Right atrium auricular region (tissue), 2 donors: ENCODE measurements around the gene OLFML1. TPM values are rescaled to one million over a fixed set of nuclear protein-coding genes. Genes with fewer than 3 reads are reported as not detected.
A peak's percentile ranks its signal among the peaks of the same experiment; 100 is the strongest.

Experiments used
- DNase-seq: peaks from one replicate; pipeline ENCODE4 v3.0.0-alpha.2; 2019; ENCODE audit warnings: low spot score
- H3K27ac ChIP-seq, 2 donors: fragments of 200-600 bp; sonication (generic); 1 replicate in 1 of 2; 2 replicates in 1 of 2; pipeline ENCODE4 v1.5.1; 2016 to 2019
- H3K27me3 ChIP-seq, 2 donors: fragments of 200-600 bp; sonication (generic); one replicate each; pipeline versions ENCODE4 v1.5.1 to v1.6.0; 2017 to 2019
- H3K36me3 ChIP-seq: fragments of 200-600 bp; sonication (generic); one replicate; pipeline ENCODE4 v1.5.1; 2016
- H3K4me1 ChIP-seq, 2 donors: fragments of 200-600 bp; sonication (generic); one replicate each; pipeline versions ENCODE4 v1.5.1 to v1.6.0; 2017 to 2019
- H3K4me3 ChIP-seq, 2 donors: fragments of 200-600 bp; sonication (generic); 1 replicate in 1 of 2; 2 replicates in 1 of 2; pipeline ENCODE4 v1.5.1; 2017 to 2019; ENCODE audit warnings: mild to moderate bottlenecking in 1 of 2, moderate library complexity in 1 of 2
- H3K9me3 ChIP-seq, 2 donors: fragments of 200-600 bp; sonication (generic); one replicate each; pipeline ENCODE4 v1.5.1; 2019
- total RNA-seq, 2 donors: library from RNA; depleted of rRNA; stranded (reverse); fragments of >200 nt; gene quantifications; one replicate each; pipeline ENCODE4 v1.1.0, GENCODE V29; 2016
- TF ChIP-seq, protein P1 (sequence below), 2 donors: fragments of 200-600 bp; sonication (generic); IDR thresholded peaks; one replicate each; pipeline ENCODE4 v1.5.1; 2019; ENCODE audit warnings: antibody characterized with exemption in 2 of 2

The OLFML1 gene
- total RNA-seq = 1 to 10 TPM; 4.6 to 7.7 TPM

DNA sequence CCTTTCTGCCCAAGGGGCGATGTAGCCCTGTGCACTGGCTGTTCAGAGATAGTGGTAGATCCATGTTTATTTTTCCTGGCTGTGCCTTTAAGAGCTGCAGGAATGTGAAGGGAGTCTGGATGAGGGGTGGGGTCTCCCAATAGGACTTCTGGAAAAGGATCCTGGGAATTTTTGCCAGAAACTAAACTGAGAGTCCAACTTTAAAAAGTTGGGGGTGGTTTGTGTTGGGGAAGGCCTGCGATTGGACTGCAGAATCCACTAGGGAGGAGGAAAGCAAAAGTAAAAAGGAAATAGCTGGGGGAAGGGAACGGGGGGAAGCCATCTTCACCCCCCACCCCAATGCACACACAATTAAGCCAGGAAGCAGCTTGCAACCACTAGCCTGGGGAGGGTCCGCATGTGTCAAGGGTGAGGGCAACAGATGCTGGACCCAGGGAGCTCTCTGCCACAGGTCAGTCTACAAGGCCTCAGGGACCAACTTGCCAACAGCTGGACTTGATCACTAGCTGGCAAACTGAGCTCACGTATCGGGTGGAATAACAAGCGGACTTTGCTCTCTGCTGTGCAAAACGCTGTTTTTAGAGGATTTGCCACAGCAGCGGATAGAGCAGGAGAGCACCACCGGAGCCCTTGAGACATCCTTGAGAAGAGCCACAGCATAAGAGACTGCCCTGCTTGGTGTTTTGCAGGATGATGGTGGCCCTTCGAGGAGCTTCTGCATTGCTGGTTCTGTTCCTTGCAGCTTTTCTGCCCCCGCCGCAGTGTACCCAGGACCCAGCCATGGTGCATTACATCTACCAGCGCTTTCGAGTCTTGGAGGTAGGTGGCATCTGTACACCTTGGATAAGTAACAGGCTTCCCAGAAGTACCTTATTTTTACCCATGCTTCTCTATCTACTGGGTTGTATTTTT, at the start of gene OLFML1:
OLFML1 (plus strand) TSS at position 321 of the 912 bp plus-strand sequence; CDS start at position 691, 370 bp downstream.
- Histone ChIP-seq H3K27me3 (no peaks in the 10 kb centered on the region), H3K27ac (peak within 1 kb of the TSS; percentile 32 to 61), H3K36me3 (no peaks in the 10 kb centered on the region), H3K9me3 (no peaks in the 10 kb centered on the region), H3K4me3 (peak within 1 kb of the TSS; percentile 29 to 47), H3K4me1 (peaks cover 0 to 6% of the 10 kb centered on the region in 2 donors)
- TF ChIP-seq, protein P1, sequence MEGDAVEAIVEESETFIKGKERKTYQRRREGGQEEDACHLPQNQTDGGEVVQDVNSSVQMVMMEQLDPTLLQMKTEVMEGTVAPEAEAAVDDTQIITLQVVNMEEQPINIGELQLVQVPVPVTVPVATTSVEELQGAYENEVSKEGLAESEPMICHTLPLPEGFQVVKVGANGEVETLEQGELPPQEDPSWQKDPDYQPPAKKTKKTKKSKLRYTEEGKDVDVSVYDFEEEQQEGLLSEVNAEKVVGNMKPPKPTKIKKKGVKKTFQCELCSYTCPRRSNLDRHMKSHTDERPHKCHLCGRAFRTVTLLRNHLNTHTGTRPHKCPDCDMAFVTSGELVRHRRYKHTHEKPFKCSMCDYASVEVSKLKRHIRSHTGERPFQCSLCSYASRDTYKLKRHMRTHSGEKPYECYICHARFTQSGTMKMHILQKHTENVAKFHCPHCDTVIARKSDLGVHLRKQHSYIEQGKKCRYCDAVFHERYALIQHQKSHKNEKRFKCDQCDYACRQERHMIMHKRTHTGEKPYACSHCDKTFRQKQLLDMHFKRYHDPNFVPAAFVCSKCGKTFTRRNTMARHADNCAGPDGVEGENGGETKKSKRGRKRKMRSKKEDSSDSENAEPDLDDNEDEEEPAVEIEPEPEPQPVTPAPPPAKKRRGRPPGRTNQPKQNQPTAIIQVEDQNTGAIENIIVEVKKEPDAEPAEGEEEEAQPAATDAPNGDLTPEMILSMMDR (IDR thresholded peaks at IDR 0.05) = no peak
- DNase-seq = no peak

DNA sequence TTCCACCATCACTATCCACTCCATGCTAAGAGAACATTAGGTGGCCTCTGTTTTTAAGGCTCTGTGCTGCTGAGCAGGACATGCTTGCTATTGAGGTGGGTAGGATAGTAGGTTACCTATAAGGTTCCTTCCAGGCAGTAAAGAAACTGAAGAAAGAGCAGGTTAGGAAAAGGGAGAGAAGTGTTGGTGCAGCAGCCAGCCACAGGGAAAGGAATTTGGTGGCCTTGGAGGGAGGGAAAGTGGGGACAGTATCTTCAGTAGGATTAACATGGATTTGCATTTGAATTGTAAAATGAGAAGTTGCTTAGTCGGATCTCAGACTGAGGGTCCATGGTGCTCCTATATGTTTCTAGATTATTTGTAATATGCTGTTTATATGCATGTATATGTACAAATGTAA, 49.2 kb upstream of the OLFML1 start:
- H3K27ac ChIP-seq = no peak overlapping the region
- TF ChIP-seq, protein P1 (IDR thresholded peaks at IDR 0.05) = no peak
- H3K9me3 ChIP-seq = no peaks in the 10 kb centered on the region
- no peak for DNase-seq
- H3K4me1 ChIP-seq = no peaks in the 10 kb centered on the region
- no peaks in the 10 kb centered on the region for H3K36me3 ChIP-seq
- H3K27me3 ChIP-seq = no peaks in the 10 kb centered on the region
- H3K4me3 ChIP-seq = no peak overlapping the region

DNA sequence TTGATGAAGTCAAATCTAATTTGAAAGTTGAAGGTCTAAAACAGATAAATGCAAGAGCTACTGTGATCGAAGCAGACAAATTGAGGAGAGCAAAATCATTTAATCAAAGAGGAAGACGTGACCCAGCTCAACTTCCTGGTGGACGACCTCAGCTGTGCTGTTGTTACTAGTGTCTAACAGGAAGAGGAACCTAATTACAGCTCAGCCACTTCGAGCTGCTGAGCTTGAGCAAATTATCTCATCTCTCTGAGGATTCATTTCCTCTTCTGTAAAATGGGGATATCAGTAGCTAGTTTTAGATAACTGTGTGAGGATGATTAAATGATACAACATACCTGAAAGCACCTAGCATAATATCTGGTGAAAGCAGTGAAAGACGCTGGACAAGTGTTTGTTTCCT, 48.6 kb upstream of the OLFML1 start:
- H3K27ac ChIP-seq = no peak overlapping the region
- no peaks in the 10 kb centered on the region for H3K9me3 ChIP-seq
- TF ChIP-seq, protein P1 (IDR thresholded peaks at IDR 0.05) = no peak
- no peak for DNase-seq
- H3K36me3 ChIP-seq = no peaks in the 10 kb centered on the region
- no peaks in the 10 kb centered on the region for H3K4me1 ChIP-seq
- H3K27me3 ChIP-seq = no peaks in the 10 kb centered on the region
- H3K4me3 ChIP-seq = no peak overlapping the region

DNA sequence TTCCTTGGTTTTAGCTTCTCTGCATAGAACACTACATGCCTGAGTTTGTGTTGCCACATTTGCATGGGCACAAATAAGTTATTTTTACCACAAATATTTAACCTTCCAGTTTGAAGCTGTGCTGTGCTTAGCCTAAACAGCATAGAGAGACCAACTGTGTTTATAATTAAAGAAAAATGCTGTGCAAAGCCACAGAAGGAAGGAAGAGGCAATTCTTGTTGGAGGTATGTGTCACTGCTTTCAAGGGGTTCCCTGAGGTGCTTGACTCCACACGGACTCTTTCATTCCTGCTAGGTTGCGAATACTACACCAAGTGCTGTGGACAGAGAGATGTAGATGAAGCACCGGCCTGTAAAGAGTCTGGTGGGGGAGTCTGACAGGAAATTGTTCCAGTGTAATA, 47.6 kb upstream of the OLFML1 start:
- no peaks in the 10 kb centered on the region for H3K36me3 ChIP-seq
- H3K9me3 ChIP-seq = no peaks in the 10 kb centered on the region
- H3K27ac ChIP-seq = no peak overlapping the region
- no peaks in the 10 kb centered on the region for H3K27me3 ChIP-seq
- H3K4me3 ChIP-seq = no peak overlapping the region
- no peaks in the 10 kb centered on the region for H3K4me1 ChIP-seq
- no peak for DNase-seq
- TF ChIP-seq, protein P1 (IDR thresholded peaks at IDR 0.05) = no peak

DNA sequence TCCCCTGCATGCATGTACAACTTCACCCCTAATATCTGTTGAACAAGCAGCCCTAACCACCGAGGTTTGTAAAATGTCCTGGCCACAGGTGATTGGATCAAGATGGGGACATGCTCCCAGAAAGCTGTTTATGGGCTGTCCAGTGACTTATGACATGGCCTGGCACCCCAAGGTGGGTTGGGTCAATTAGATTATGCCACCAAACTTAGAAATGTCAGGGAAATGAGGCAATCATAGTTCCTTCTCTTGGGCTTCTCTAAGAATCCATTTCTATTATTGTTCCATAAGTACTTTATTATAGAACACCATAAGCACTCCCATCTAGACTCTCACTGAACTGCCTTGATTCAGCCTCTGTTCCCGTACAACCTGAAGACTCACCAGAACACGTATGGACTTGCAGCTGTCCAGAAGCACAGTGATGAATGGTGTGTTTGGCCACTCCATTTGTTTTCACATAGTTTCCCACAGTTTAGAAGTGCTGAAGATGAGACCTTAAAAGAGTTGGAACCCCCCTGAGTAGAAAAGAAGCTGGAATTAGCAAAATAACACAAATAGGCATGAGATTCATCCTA, 45.5 kb upstream of the OLFML1 start:
- no peak for DNase-seq
- no peak overlapping the region for H3K4me3 ChIP-seq
- H3K36me3 ChIP-seq = no peaks in the 10 kb centered on the region
- H3K27ac ChIP-seq = no peak overlapping the region
- TF ChIP-seq, protein P1 (IDR thresholded peaks at IDR 0.05) = no peak
- H3K27me3 ChIP-seq = no peaks in the 10 kb centered on the region
- no peaks in the 10 kb centered on the region for H3K4me1 ChIP-seq
- H3K9me3 ChIP-seq = no peaks in the 10 kb centered on the region
